Effector memory CD4-positive, alpha-beta T cell (primary cell): ENCODE data around the gene VPS26C.
"Not testable (repeated sequence)": the region's sequence is repeated elsewhere in the genome, so short reads cannot be mapped to it uniquely, and the experiment has no call there.

ENCODE experiments used
- DNase-seq, 3 donors: peaks; one replicate each; pipeline ENCODE4 v3.0.0-alpha.2; 2020
- H3K27ac ChIP-seq: 2 replicates; pipeline ENCODE4 v1.7.0; 2013; ENCODE audit warnings: mild to moderate bottlenecking, low read length, moderate library complexity; ENCODE audit not compliant: insufficient read depth, poor library complexity, severe bottlenecking
- H3K27me3 ChIP-seq: replicated peaks from 2 replicates; pipeline ENCODE4 v1.7.0; 2013; ENCODE audit warnings: mild to moderate bottlenecking, low read length; ENCODE audit not compliant: insufficient read depth, control insufficient read depth, poor library complexity, severe bottlenecking
- H3K36me3 ChIP-seq: 2 replicates; pipeline ENCODE4 v1.7.0; 2013; ENCODE audit warnings: mild to moderate bottlenecking, low read length, moderate library complexity; ENCODE audit not compliant: control insufficient read depth, insufficient read depth
- H3K4me1 ChIP-seq: 2 replicates; pipeline ENCODE4 v1.7.0; 2013; ENCODE audit warnings: low read length, mild to moderate bottlenecking; ENCODE audit not compliant: control insufficient read depth, insufficient read depth, poor library complexity, severe bottlenecking
- H3K4me3 ChIP-seq: 2 replicates; pipeline ENCODE4 v1.7.0; 2013; ENCODE audit warnings: low read length, low read depth, mild to moderate bottlenecking; ENCODE audit not compliant: insufficient read depth, poor library complexity, severe bottlenecking
- H3K9me3 ChIP-seq: 2 replicates; pipeline ENCODE4 v1.7.0; 2013; ENCODE audit warnings: mild to moderate bottlenecking, low read length, moderate library complexity; ENCODE audit not compliant: control insufficient read depth

VPS26C gene

GRCh38 chr21:37281579-37281978 is 14.4 kb upstream of the VPS26C start:
- Histone ChIP-seq H3K9me3 (no peaks in the 10 kb centered on the region), H3K36me3 (no peaks in the 10 kb centered on the region), H3K4me3 (no peak overlapping the region), H3K27me3 (no peaks in the 10 kb centered on the region), H3K4me1 (no peaks in the 10 kb centered on the region), H3K27ac (no peak overlapping the region)
- no peak for DNase-seq

- H3K27me3 ChIP-seq, H3K36me3 ChIP-seq, DNase-seq, H3K4me1 ChIP-seq, H3K9me3 ChIP-seq, H3K27ac ChIP-seq, H3K4me3 ChIP-seq: not testable (repeated sequence)
Measured at GRCh38 chr21:37279271-37279670, 12.1 kb upstream of the VPS26C start.

- H3K9me3 ChIP-seq: no peaks in the 10 kb centered on the region
- no peaks in the 10 kb centered on the region for H3K4me1 ChIP-seq
- H3K4me3 ChIP-seq: no peak overlapping the region
- no peaks in the 10 kb centered on the region for H3K27me3 ChIP-seq
- no peaks in the 10 kb centered on the region for H3K36me3 ChIP-seq
- H3K27ac ChIP-seq: no peak overlapping the region
- no peak for DNase-seq
Measured at GRCh38 chr21:37278199-37278598, 11.1 kb upstream of the VPS26C start.

DNA sequence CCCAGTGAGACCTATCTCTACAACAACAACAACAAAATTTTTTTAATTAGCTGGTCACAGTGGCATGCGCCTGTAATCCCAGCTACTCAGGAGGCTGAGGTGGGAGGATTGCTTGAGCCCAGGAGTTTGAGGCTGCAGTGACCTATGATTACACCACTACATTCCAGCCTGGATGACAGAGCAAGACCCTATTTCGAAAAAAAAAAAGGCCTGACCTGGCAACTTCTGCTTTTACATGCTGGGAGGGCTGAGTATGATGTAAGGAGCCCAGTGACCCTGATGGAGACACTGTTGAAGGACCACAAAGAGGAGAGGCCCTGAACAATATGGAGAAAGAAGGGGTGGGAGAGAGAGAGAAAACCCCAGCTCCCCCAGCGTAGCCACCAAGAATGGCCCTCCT is 9.2 kb upstream of the VPS26C start:
- no peak overlapping the region for H3K4me3 ChIP-seq
- DNase-seq: no peak
- H3K4me1 ChIP-seq: no peaks in the 10 kb centered on the region
- H3K27me3 ChIP-seq: no peaks in the 10 kb centered on the region
- H3K27ac ChIP-seq: no peak overlapping the region
- no peaks in the 10 kb centered on the region for H3K9me3 ChIP-seq
- H3K36me3 ChIP-seq: no peaks in the 10 kb centered on the region

DNA sequence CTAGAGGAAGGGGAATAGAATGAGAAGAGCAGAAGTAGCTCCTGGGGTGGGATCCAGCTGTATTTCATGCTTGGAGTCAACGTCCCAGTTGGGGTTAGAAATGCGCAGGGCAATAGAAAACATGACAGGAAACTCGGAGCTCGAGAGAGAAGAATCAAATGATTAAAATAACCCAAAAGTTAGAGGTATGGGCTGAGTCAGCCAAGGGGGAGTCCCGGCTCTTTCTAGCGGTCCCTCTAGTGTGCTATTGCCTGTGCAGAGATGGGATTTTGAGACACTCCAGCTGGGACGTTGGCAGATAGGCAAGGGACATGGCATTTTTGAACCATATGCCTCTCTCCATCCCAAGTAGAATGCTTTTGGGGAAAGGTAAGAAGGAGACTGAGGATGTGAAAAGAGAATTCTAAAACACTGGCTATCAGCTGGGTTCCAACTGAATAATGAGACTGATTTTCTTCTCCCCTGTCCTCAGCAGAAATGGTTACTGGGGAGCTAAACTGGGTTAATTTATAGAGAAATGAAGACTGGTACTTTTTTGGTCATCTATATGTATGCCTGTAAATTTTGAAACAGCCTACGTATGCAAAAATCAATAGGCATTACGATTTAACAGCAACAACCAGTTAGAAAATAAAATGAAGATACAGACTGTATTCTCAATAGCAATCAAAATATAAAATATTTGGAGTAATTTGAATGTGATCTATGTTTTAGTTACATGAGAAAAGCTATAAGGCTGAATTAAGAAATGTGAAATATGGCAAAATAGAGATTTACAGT is 7.0 kb upstream of the VPS26C start:
- no peak overlapping the region for H3K27ac ChIP-seq
- no peaks in the 10 kb centered on the region for H3K27me3 ChIP-seq
- H3K4me3 ChIP-seq: no peak overlapping the region
- no peaks in the 10 kb centered on the region for H3K4me1 ChIP-seq
- no peaks in the 10 kb centered on the region for H3K9me3 ChIP-seq
- no peak for DNase-seq
- H3K36me3 ChIP-seq: no peaks in the 10 kb centered on the region

DNA sequence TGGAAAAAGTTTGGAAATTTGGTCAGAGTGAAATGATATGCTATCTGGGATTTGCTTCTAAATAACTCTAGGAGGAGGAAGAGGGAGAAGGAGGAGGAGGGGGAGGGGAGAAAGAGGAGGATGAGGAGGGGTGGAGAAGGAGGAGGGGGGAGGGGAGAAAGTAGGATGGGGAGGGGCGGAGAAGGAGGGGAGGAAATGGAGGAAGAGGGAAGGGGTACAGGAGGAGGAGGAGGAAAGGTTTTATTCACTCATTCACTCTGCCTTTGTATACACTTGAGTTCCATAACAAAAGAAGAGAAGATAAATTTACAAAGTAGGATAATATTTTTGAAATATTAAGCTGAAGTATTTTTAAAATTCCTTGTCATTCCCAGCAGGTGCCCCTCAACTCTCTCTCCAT is 6.3 kb upstream of the VPS26C start:
- no peak for DNase-seq
- Histone ChIP-seq H3K36me3 (no peaks in the 10 kb centered on the region), H3K4me1 (no peaks in the 10 kb centered on the region), H3K9me3 (no peaks in the 10 kb centered on the region), H3K27ac (no peak overlapping the region), H3K27me3 (no peaks in the 10 kb centered on the region), H3K4me3 (no peak overlapping the region)

DNA sequence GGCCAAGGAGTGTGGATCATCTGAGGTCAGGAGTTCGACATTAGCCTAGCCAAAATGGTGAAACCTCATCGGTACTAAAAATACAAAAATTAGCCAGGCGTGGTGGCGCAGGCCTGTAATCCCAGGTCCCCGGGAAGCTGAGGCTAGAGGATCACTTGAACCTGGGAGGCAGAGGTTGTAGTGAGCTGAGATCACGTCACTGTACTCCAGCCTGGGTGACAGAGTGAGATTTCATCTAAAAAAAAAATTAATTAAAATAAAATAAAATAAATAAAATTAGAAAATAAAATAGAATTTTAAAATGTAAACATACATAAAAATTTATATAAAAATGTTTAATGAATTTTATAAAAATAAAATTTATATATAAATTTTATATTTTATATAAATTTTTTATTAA is 5.8 kb upstream of the VPS26C start:
- Histone ChIP-seq H3K9me3 (no peaks in the 10 kb centered on the region), H3K4me1 (no peaks in the 10 kb centered on the region), H3K4me3 (no peak overlapping the region), H3K27me3 (no peaks in the 10 kb centered on the region), H3K36me3 (no peaks in the 10 kb centered on the region), H3K27ac (no peak overlapping the region)
- DNase-seq: no peak

DNA sequence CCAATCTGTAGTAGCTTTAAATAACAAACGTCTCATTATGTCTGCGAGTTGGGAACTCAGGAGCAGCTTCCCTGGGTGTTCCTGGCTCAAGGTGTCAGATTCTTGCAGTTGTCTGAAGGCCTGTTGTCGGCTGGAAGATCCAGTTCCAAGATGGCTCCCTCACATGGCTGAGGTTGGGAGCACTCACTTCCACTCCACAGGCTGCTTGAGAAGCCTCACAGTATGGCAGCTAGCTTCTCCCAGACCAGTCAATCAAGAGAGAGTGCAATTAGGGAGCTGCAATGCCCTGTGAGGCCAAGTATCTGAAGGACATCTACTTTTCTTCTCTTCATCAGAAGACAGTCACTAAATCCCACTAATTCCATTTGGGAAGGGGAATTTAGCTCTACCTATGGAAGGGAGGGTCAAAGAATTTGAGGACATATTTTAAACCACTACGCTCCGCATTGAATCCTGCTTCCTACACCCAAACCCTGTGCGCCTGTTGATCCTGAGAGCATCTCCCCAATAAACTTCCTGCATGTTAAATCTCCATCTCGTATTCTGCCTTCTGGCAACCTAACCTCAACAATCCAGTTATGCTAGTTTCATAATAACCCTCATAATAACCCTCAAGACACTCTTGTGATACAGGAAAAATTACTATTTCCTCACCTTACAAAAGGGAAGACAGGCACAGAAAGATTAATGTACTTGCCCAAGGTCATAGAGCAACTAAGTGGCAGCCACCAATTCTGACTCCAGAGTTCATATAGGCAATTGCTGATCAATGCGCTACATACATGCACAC is 3.6 kb upstream of the VPS26C start:
- no peak for DNase-seq
- Histone ChIP-seq H3K36me3 (no peaks in the 10 kb centered on the region), H3K9me3 (no peaks in the 10 kb centered on the region), H3K27ac (no peak overlapping the region), H3K4me1 (peaks cover 5% of the 10 kb centered on the region), H3K4me3 (no peak overlapping the region), H3K27me3 (no peaks in the 10 kb centered on the region)

DNA sequence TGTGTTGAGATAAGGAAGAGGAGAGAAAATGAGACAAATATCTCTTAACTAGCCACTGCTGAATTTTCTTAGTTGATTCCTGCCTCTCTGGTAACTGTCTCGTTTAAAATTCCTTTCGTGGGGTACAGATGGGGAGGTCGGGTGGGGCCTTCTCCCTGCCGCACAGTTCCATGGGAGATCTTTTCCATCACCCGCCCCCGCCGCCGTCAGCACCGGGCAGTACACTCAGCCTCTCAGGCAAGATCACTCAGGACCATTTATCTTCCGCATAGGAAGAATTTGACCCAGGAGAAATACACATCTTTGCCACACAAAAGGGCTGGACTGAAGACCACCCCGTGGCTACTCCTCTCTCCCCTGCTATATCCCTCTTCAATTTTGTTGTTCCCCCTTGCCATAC is 2.3 kb upstream of the VPS26C start:
- DNase-seq: no peak
- Histone ChIP-seq H3K27me3 (no peaks in the 10 kb centered on the region), H3K4me1 (peaks cover 8% of the 10 kb centered on the region), H3K4me3 (no peak overlapping the region), H3K36me3 (no peaks in the 10 kb centered on the region), H3K27ac (no peak overlapping the region), H3K9me3 (no peaks in the 10 kb centered on the region)

DNA sequence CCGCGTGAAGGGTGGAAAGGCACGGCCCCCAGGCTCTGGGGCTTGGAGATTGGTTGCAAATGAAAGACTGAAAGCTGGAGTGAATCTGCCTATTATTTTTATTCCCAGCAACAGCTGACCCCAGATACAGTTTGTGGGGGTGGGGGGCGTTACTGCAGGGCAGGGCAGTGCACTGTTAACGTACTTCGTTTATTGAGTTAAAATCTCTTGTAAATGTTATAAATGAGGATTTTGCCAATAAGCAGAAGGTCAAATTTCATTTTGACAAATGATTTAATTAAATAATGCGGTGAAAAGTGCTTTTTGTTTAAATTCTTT is 1.0 kb upstream of the VPS26C start:
- Histone ChIP-seq H3K27ac (peak overlapping the region; percentile 98), H3K4me3 (peak overlapping the region; percentile 87), H3K27me3 (no peaks in the 10 kb centered on the region), H3K4me1 (peaks cover 8% of the 10 kb centered on the region), H3K9me3 (no peaks in the 10 kb centered on the region), H3K36me3 (no peaks in the 10 kb centered on the region)
- DNase-seq: no peak
